Body of pancreas (tissue), 4 donors: Measurements from ENCODE around the gene TOR4A. TPM values are rescaled to one million over a fixed set of nuclear protein-coding genes. Genes with fewer than 3 reads are reported as not detected.
A peak's percentile ranks its signal among the peaks of the same experiment; 100 is the strongest.

Experiments used
- ATAC-seq: fragments of 150-250 bp; one replicate; pipeline ENCODE4 v1.9.1; 2016
- DNase-seq, 4 donors: peaks; one replicate each; pipeline ENCODE4 v3.0.0-alpha.2; 2019
- H3K27ac ChIP-seq, 4 donors: fragments of 200-600 bp; sonication (generic); 1 replicate in 3 of 4; 2 replicates in 1 of 4; pipeline versions ENCODE4 v1.5.1 to v1.6.1; 2016 to 2019; ENCODE audit warnings: mild to moderate bottlenecking in 1 of 4, mixed read lengths in 1 of 4, moderate library complexity in 1 of 4
- H3K27me3 ChIP-seq, 2 donors: fragments of 200-600 bp; sonication (generic); one replicate each; pipeline ENCODE4 v1.6.0; 2016; ENCODE audit warnings: mild to moderate bottlenecking in 1 of 2
- H3K36me3 ChIP-seq, 2 donors: fragments of 200-600 bp; sonication (generic); replicated peaks in 1 of 2; 2 replicates each; pipeline ENCODE4 v1.5.1; 2016; ENCODE audit warnings: low read depth in 2 of 2; ENCODE audit not compliant: insufficient read depth in 1 of 2
- H3K4me1 ChIP-seq: fragments of 200-600 bp; sonication (generic); one replicate; pipeline ENCODE4 v1.6.0; 2016
- H3K4me3 ChIP-seq, 2 donors: fragments of 200-600 bp; sonication (generic); 1 replicate in 1 of 2; 2 replicates in 1 of 2; pipeline ENCODE4 v1.5.1; 2016 to 2019
- H3K9me3 ChIP-seq, 3 donors: fragments of 200-600 bp; sonication (generic); 1 replicate in 2 of 3; 2 replicates in 1 of 3; pipeline ENCODE4 v1.5.1; 2016
- POLR2A ChIP-seq, 3 donors: fragments of 450-650 bp; IDR thresholded peaks; one replicate each; pipeline ENCODE4 v1.6.1; 2016; ENCODE audit warnings: antibody characterized with exemption in 3 of 3, mild to moderate bottlenecking in 2 of 3
- WGBS, 2 donors: methylation state at CpG; one replicate each; pipeline ENCODE4 v1.1.5; 2017; 5-methylcytosine and 5-hydroxymethylcytosine counted together
- intact Hi-C: fragments of 100-400 bp; cut with DNase I; formaldehyde crosslinking; loops from one replicate; pipeline ENCODE4 v1.15.1; 2023
- total RNA-seq, 2 donors: library from RNA; depleted of rRNA; stranded (reverse); fragments of >200 nt; gene quantifications; one replicate each; pipeline ENCODE4 v1.1.0, GENCODE V29; 2016
- TF ChIP-seq, protein P1 (sequence below), 7 experiments: fragments of 450-650 bp in 4 of 7; fragments of 200-600 bp in 3 of 7; sonication (generic) in 3 of 7; IDR thresholded peaks; one replicate each; pipeline ENCODE4 v1.5.1; 2016 to 2019; ENCODE audit warnings: antibody characterized with exemption in 7 of 7

Gene TOR4A
- total RNA-seq, 2 donors from 2014 or later: 9.9 to 12.2 TPM

- ATAC-seq: no peak
- H3K4me3 ChIP-seq: no peak overlapping the region
- no peaks in the 10 kb centered on the region for H3K9me3 ChIP-seq
- H3K27ac ChIP-seq: no peak overlapping the region
- H3K27me3 ChIP-seq: no peaks in the 10 kb centered on the region
- TF ChIP-seq, protein P1, sequence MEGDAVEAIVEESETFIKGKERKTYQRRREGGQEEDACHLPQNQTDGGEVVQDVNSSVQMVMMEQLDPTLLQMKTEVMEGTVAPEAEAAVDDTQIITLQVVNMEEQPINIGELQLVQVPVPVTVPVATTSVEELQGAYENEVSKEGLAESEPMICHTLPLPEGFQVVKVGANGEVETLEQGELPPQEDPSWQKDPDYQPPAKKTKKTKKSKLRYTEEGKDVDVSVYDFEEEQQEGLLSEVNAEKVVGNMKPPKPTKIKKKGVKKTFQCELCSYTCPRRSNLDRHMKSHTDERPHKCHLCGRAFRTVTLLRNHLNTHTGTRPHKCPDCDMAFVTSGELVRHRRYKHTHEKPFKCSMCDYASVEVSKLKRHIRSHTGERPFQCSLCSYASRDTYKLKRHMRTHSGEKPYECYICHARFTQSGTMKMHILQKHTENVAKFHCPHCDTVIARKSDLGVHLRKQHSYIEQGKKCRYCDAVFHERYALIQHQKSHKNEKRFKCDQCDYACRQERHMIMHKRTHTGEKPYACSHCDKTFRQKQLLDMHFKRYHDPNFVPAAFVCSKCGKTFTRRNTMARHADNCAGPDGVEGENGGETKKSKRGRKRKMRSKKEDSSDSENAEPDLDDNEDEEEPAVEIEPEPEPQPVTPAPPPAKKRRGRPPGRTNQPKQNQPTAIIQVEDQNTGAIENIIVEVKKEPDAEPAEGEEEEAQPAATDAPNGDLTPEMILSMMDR (IDR thresholded peaks at IDR 0.05): no peak
- no peak for TF ChIP-seq POLR2A (IDR thresholded peaks at IDR 0.05)
- WGBS, 2 donors: 49 to 55% methylated on average over 3 of the region's 3 CpGs
- H3K36me3 ChIP-seq: peaks cover 2 to 7% of the 10 kb centered on the region in 2 donors
- DNase-seq: no peak
- H3K4me1 ChIP-seq: peaks cover 53% of the 10 kb centered on the region
- intact Hi-C loops: no loop called here
Measured at GRCh38 chr9:137271696-137272076, 5.8 kb upstream of the TOR4A start.

DNA sequence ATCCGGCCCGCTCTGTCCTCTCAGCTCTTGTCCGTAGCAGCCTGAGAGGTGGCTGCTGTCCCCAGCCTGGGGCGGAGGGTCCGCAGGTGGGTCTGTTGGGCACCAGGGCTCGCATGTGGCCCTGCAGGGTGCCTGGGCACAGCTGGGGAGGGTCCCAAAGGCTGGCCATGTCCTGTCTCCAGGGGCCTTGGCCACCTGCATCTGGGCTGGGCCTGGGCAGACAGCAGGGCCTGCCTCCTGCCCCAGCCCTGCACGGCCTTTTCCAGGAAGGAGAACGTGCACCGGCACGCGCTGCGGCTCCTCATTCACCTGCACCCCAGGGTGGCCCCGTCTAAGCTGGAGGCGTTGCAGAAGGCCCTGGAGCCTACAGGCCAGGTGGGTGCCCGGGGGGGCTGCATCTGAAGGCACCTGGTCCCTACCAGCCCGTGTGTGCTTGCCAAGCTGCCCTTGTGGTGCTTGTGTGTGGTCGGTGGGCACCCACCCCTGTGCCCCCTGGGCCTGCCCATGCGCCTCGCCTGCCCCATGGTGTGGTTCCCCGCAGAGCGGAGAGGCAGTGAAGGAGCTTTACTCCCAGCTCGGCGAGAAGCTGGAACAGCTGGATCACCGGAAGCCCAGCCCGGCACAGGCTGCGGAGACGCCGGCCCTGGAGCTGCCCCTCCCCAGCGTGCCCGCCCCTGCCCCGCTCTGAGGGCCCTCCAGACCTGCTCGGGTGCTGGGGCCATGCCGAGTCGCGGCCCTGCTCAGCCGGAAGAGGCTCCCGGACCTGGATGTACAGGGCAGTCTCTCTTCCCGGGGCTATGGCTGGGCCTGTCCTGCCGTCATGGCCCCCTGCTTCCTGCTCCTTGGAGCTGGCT lies 5.1 kb upstream of the TOR4A start:
- TF ChIP-seq POLR2A (IDR thresholded peaks at IDR 0.05): no peak
- TF ChIP-seq, protein P1 (IDR thresholded peaks at IDR 0.05): no peak
- intact Hi-C loops: no loop called here
- ATAC-seq: no peak
- Histone ChIP-seq H3K4me1 (peaks cover 60% of the 10 kb centered on the region), H3K9me3 (no peaks in the 10 kb centered on the region), H3K27me3 (no peaks in the 10 kb centered on the region), H3K27ac (no peak overlapping the region), H3K36me3 (peaks cover 2 to 7% of the 10 kb centered on the region in 2 donors), H3K4me3 (no peak overlapping the region)
- peak in 1 of 4 donors; percentile 14 for DNase-seq
- WGBS, 2 donors: 91 to 99% methylated on average over 14 to 31 of the region's 39 CpGs

DNA sequence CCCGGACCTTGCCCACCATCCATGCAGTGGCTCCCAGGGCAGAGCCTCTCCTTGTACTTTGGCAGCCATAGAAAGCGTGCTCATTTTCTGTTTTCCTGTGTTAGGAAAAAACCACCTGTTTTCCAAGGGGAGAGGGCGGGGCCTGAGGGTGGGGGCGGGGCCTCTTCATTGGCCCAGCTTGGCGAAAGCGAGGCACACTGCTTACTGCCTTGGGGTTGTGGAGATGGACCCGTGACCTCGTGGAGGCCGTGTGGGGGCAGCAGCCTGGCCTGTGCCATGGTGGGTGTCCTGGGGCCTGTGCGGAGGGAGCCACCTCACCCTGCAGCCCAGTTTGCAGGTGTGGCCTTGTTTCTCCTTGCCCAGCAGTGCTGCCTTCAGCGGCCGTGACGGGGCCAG lies 4.4 kb upstream of the TOR4A start:
- peak in 1 of 4 donors; percentile 20 for DNase-seq
- ATAC-seq: no peak
- H3K27me3 ChIP-seq: no peaks in the 10 kb centered on the region
- intact Hi-C loops: no loop called here
- H3K9me3 ChIP-seq: no peaks in the 10 kb centered on the region
- no peak overlapping the region for H3K27ac ChIP-seq
- no peak overlapping the region for H3K4me3 ChIP-seq
- 56 to 61% methylated on average over 10 to 13 of the region's 13 CpGs for WGBS, 2 donors
- peaks cover 2 to 7% of the 10 kb centered on the region in 2 donors for H3K36me3 ChIP-seq
- H3K4me1 ChIP-seq: peaks cover 55% of the 10 kb centered on the region
- TF ChIP-seq POLR2A (IDR thresholded peaks at IDR 0.05): no peak
- TF ChIP-seq, protein P1 (IDR thresholded peaks at IDR 0.05): no peak

DNA sequence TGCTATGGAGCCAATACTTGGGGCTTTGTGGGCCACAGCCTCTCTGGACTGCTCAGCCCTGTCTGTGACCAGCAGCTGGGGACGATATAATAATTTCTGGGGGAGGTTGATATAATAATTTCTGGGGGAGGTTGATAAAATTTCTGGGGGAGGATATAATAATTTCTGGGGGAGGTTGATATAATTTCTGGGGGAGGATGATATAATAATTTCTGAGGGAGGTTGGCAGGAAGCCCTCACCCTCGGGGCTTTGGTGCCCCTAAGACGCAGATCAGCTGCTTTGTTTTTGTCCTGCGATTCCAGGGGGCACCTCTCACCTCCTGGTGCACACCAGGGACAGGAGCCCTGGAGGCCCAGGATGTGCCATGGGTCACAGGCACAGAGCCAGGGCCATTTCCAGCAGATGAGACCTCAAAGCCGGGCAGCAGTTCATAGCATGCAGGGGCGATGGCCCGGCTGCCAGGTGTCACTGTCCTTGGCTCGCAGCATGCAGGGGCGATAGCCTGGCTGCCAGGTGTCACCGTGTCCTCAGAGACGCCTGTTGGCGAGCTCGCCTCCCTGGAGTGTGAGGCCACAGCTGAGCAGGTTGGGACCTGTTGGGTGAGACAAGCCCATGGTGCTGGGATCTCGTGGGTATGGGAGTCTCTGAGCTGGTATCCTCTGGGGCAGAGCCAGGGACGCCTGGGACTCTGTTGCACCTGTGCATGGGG lies 3.8 kb upstream of the TOR4A start:
- no peak for ATAC-seq
- Histone ChIP-seq H3K36me3 (peaks cover 2 to 7% of the 10 kb centered on the region in 2 donors), H3K4me3 (no peak overlapping the region), H3K27ac (peak overlapping the region in 2 of 4 donors; percentile 28 to 58), H3K9me3 (no peaks in the 10 kb centered on the region), H3K27me3 (no peaks in the 10 kb centered on the region), H3K4me1 (peaks cover 48% of the 10 kb centered on the region)
- 39 to 92% methylated on average over 4 to 15 of the region's 15 CpGs for WGBS, 2 donors
- DNase-seq: peak in 1 of 4 donors; percentile 43
- TF ChIP-seq, protein P1 (IDR thresholded peaks at IDR 0.05): no peak
- TF ChIP-seq POLR2A (IDR thresholded peaks at IDR 0.05): no peak
- intact Hi-C loops: no loop called here
